Adipose tissue (tissue), 3 donors: ENCODE data around the gene CYP51A1. TPM values are rescaled to one million over a fixed set of nuclear protein-coding genes. Genes with fewer than 3 reads are reported as not detected.
"Not testable (repeated sequence)": the region's sequence is repeated elsewhere in the genome, so short reads cannot be mapped to it uniquely, and the experiment has no call there.

ENCODE experiments used
- H3K27ac ChIP-seq: one replicate; pipeline ENCODE4 v1.5.1; 2013; ENCODE audit warnings: low read depth, low read length
- WGBS, 3 donors: extraction: QIAGEN DNeasy Blood & Tissue Kit; methylation state at CpG; one replicate each; pipeline ENCODE4 v1.1.7; 2013; 5-methylcytosine and 5-hydroxymethylcytosine counted together
- polyA plus RNA-seq, 3 donors: library from polyadenylated mRNA; stranded (reverse); fragments of 200-250 nt; gene quantifications; one replicate each; pipeline ENCODE4 v1.2.3, GENCODE V29; 2013
- donor health status: healthy with polysubstance abuse.
- donor health status: Bipolar disorder and iron deficiency.
- donor health status: healthy.

CYP51A1 gene
- polyA plus RNA-seq, 3 donors, result 10.8 to 26.7 (median 19.7) TPM

GRCh38 chr7:92133133-92133736, 1.0 kb downstream of the CYP51A1 start:
- 31 to 38% (median 37%) methylated on average over 15 of the region's 15 CpGs for WGBS, 3 donors
- H3K27ac ChIP-seq, result no peak overlapping the region

GRCh38 chr7:92131764-92132330, 2.4 kb downstream of the CYP51A1 start:
- no peak overlapping the region for H3K27ac ChIP-seq
- 49 to 58% (median 56%) methylated on average over 4 of the region's 4 CpGs for WGBS, 3 donors

GRCh38 chr7:92131093-92131492, 3.2 kb downstream of the CYP51A1 start:
- WGBS, 3 donors, result 79 to 88% (median 86%) methylated on average over 5 of the region's 5 CpGs
- no peak overlapping the region for H3K27ac ChIP-seq

- no peak overlapping the region for H3K27ac ChIP-seq
These were observed 12.6 kb downstream of the CYP51A1 start for GRCh38 chr7:92121681-92122080.

GRCh38 chr7:92119213-92119759, 15.0 kb downstream of the CYP51A1 start:
- 92 to 93% (median 93%) methylated on average over 1 of the region's 1 CpG for WGBS, 3 donors
- no peak overlapping the region for H3K27ac ChIP-seq

GRCh38 chr7:92116949-92117348, 17.3 kb downstream of the CYP51A1 start:
- WGBS, 3 donors, result 47 to 99% (median 98%) methylated on average over 3 of the region's 3 CpGs

DNA sequence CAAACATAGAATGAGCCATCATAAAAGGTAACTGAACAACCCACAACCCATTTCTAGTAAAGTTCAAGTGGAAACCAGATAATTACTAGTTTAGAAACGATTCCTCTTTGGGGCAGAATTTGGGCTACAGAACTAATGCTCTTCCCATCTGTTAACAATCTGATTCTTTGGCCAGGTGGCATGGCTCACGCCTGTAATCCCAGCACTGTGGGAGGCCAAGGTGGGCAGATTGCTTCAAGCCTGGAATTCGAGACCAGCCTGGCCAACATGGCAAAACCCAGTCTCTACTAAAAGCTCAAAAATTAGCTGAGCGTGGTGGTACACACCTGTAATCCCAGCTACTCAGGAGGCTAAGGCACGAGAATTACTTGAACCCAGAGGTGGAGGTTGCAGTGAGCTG, 18.5 kb downstream of the CYP51A1 start:
- H3K27ac ChIP-seq, result no peak overlapping the region
- 93 to 96% (median 96%) methylated on average over 5 of the region's 5 CpGs for WGBS, 3 donors

More at GRCh38 chr7:92116949-92117348, 17.3 kb downstream of the CYP51A1 start:
- no peak overlapping the region for H3K27ac ChIP-seq

DNA sequence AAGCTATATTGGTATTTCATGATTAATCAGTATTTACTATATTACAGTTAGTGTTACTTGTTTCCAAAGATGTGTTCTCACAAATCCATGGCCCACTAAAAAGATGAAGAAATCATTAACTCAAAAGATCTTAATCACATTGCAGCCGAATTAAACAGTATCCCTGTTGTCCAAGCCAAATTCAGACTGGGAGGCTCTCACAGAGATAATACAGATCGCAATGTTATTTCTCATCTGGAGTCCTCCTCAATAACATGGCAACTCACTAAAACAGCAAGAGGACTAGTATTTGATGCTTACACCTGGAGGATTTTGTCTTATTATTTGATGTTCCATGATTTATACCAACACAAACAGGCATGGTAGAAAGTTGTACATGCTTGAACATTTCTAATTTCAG, 23.4 kb downstream of the CYP51A1 start:
- 64 to 93% (median 83%) methylated on average over 2 of the region's 2 CpGs for WGBS, 3 donors
- no peak overlapping the region for H3K27ac ChIP-seq

- no peak overlapping the region for H3K27ac ChIP-seq
- WGBS, 3 donors, result 93 to 94% (median 93%) methylated on average over 8 of the region's 8 CpGs
These were observed 25.5 kb downstream of the CYP51A1 start for GRCh38 chr7:92108821-92109220.

- not testable (repeated sequence) for H3K27ac ChIP-seq
- WGBS, 3 donors, result 97 to 99% (median 99%) methylated on average over 5 of the region's 5 CpGs
These were observed 31.4 kb downstream of the CYP51A1 start for GRCh38 chr7:92102862-92103261.

GRCh38 chr7:92100534-92100933, 33.7 kb downstream of the CYP51A1 start:
- 95 to 100% (median 99%) methylated on average over 1 of the region's 1 CpG for WGBS, 3 donors
- H3K27ac ChIP-seq, result no peak overlapping the region

- 89 to 95% (median 89%) methylated on average over 1 of the region's 1 CpG for WGBS, 3 donors
- no peak overlapping the region for H3K27ac ChIP-seq
These were observed 38.9 kb downstream of the CYP51A1 start for GRCh38 chr7:92095380-92095779.

DNA sequence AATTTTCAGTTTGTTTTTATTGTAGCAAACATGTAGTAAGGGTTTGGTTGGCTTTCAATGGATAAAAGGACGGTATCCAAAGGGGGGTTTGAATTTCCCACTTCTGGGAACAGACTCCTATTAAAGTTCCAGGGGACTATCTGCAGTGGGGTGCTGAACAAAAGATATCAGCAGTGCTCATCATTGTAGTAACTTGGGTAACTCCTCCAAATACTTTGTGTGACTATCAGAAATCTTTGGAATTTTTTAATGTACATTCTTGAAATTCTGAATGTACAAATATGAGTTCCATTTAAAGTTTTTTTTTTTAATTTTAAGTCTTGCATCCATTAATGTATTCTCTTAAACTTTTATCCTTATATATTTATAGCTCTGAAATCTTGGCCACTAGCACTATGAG, 42.1 kb downstream of the CYP51A1 start:
- no peak overlapping the region for H3K27ac ChIP-seq
- WGBS, 3 donors, result 91 to 94% (median 94%) methylated on average over 1 of the region's 1 CpG

GRCh38 chr7:92088266-92088665, 46.0 kb downstream of the CYP51A1 start:
- H3K27ac ChIP-seq, result no peak overlapping the region
- 95 to 100% (median 100%) methylated on average over 1 of the region's 1 CpG for WGBS, 3 donors

- 97 to 98% (median 97%) methylated on average over 6 of the region's 6 CpGs for WGBS, 3 donors
- H3K27ac ChIP-seq, result not testable (repeated sequence)
These were observed 50.4 kb downstream of the CYP51A1 start for GRCh38 chr7:92083922-92084321.

- no peak overlapping the region for H3K27ac ChIP-seq
- 15 to 58% (median 57%) methylated on average over 1 of the region's 1 CpG for WGBS, 3 donors
These were observed 57.8 kb downstream of the CYP51A1 start for GRCh38 chr7:92076509-92076908.

- 94 to 96% (median 94%) methylated on average over 4 of the region's 4 CpGs for WGBS, 3 donors
- H3K27ac ChIP-seq, result no peak overlapping the region
These were observed 58.7 kb downstream of the CYP51A1 start for GRCh38 chr7:92075455-92076158.

GRCh38 chr7:92072708-92073107, 61.6 kb downstream of the CYP51A1 start:
- WGBS, 3 donors, result 98 to 99% (median 99%) methylated on average over 3 of the region's 3 CpGs
- H3K27ac ChIP-seq, result no peak overlapping the region

DNA sequence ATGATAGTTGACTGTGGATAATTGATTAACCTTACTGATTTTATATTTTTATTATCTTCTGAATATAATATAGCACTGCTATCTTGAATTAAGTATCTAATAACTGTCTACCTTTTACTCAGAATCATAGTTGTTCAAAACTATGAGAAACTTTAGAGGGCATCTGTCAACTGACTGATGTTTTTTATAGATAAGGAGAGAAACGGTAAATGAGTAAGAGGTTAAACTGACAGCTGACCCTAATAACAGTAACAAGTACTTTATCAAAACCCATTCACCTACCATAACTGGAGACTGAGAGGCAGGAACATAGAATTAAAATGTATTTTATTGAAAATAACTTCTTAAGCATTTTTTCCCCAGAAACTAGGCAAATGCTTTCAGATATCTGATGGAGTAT, 62.2 kb downstream of the CYP51A1 start:
- 53 to 91% (median 85%) methylated on average over 1 of the region's 1 CpG for WGBS, 3 donors

More for the DNA sequence above, 62.2 kb downstream of the CYP51A1 start:
- H3K27ac ChIP-seq, result no peak overlapping the region
